Fibroblast of skin of abdomen (primary cell): ENCODE measurements around the gene TRPM5.

ENCODE experiments used
- DNase-seq: peaks from one replicate; pipeline ENCODE4 v3.0.0-alpha.2; 2013

Gene TRPM5

DNA sequence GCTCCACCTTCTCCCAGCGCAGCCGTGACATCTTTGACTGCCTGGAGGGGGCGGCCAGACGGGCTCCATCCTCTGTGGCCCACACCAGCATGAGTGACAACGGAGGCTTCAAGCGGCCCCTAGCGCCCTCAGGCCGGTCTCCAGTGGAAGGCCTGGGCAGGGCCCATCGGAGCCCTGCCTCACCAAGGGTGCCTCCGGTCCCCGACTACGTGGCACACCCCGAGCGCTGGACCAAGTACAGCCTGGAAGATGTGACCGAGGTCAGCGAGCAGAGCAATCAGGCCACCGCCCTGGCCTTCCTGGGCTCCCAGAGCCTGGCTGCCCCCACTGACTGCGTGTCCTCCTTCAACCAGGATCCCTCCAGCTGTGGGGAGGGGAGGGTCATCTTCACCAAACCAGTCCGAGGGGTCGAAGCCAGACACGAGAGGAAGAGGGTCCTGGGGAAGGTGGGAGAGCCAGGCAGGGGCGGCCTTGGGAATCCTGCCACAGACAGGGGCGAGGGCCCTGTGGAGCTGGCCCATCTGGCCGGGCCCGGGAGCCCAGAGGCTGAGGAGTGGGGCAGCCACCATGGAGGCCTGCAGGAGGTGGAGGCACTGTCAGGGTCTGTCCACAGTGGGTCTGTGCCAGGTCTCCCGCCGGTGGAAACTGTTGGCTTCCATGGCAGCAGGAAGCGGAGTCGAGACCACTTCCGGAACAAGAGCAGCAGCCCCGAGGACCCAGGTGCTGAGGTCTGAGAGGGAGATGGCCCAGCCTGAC, 41.2 kb downstream of the TRPM5 start:
- no peak for DNase-seq

DNA sequence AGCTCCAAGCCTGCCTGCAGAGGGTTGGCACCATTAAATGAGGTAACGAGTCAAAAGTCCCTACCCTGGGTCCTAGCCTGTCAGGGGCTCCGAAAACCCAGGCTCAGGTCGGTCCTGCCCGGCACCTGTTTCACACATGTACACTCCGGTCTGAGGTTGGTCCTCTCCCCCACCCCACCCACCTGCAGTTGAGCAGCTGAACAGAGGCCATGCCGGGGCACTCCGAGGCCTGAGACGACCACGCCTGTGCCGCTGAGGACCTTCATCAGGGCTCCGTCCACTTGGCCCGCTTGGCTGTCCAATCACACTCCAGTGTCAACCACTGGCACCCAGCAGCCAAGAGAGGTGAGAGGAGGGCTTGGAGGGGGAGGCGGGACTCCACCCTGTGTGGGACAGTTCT, 42.2 kb downstream of the TRPM5 start:
- DNase-seq = no peak

DNA sequence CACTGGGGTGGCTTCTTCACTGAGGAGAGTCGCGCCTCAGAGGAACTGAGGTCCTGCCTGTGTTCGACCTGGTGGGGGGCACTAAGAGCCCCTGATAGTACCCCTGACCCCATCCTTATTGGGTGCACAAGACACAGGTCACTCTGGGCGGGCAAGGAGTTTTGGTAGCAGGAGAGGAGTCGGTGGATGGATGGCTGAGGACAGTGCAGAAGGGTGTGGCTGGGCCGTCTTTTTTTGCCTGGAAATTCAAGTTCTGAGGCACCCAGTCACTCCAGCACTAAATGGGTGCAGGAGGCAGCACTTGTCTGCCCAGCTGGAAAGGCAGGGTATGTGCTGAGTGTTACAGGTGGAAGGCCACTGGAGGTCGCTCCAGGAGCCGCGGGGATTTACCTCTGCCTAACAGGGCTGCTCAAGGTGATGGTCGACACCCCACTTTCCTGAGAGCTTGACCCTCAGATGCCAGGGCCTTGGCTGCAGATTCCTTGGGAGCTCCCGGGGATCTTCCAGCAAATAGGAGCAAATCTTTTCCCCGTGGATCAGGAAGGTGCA, 42.8 kb downstream of the TRPM5 start:
- DNase-seq = no peak

DNA sequence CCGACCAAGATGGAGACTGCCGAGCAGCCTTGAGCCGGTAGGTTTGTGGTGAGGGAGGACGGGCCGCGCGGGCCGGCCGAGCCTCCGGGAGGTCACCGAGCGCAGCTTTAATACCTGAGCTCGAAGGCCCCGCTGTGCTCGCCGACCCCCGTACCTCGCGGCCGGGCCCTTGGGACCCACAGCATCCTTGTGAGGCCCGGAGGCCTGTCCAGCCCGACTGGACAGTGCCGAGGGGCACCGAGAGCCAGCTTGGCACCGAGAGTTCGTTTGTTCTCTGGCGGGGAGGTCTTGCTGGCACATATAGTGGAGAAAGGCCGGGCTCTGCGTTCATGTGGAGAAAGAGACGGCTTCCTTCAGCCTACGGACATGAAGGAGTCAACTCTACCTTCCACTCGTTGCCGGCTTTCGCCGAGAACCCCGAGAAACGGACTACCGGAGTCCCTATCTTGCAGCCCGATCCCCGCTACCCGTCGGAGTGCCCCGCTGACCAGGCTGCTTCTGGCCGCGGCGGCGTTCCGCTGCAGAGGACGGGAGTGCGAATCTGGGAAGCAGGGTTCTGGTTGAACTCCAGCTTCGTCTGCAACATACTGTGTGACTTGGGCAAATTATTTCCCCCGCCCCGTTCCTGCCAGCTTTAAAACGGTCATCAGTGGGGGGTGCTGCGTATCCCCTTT, 43.4 kb downstream of the TRPM5 start:
- no peak for DNase-seq

DNA sequence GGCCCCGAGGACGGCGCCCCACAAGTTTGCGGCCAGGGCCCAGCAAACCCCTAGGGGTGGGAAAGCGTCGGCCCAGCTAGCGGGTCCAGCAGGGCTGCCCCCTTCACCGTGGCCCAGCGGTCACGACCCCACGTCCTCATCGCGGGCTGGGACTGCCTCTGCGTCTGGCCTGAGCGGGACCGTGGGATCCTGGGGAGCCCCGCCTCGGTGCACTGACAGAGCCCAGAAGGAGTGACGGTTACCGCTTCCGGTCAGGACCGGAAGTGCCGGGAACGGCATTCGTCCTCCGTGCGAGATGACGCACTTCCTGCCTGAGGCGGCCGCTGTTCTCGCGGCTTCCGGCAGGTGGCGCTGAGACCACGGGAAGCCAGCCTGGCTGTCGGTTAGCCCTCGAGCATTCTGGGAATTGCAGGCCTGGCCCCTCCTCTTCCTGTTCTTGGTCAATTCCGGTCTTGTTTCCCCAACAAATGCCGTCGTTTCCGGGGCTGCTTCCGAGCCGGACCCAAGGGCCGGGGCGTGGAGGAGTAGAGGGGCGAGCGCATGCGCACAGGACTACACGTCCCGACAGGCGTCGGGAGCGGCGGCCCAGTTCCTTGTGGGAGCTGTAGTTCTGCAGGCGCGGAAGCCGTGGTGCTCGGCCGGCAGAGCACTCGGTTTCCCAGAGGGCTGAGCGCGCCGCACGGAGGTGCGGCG, 44.1 kb downstream of the TRPM5 start, which contains the start of gene TSSC4:
Gene TSSC4 (plus strand): TSS at position 682 of the 693 bp plus-strand sequence. CDS start 1,884 bp downstream, outside the sequence.
- peak; percentile 100 for DNase-seq

DNA sequence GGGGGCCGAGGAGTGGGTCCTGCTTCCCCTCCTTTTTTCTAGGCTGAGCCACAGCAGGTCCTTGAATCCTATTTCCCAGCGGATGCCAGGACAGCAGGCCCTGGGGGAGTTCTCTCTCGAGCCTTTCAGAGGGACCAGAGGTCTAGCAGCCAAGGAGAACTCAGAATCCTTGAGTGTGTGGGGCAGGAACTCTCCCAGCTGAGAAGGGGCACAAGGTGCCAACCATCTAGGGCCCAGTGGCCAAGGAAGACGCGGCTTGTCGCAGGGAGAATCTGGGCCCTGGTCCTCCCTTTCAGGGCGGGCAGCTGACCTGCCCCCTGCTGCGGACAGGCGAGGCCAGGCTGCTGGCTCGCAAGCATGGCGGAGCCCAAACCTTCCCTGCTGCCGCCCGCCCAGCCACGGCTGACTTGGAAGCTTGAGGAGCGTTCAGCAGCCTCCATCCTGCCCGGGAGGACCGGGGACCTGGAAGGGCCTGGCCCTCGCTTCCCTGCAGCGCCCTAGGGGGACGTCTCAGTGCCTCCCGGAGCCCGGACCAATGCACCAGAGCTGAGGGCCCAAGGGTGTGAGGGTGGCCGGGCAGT, 44.7 kb downstream of the TRPM5 start:
- no peak for DNase-seq

DNA sequence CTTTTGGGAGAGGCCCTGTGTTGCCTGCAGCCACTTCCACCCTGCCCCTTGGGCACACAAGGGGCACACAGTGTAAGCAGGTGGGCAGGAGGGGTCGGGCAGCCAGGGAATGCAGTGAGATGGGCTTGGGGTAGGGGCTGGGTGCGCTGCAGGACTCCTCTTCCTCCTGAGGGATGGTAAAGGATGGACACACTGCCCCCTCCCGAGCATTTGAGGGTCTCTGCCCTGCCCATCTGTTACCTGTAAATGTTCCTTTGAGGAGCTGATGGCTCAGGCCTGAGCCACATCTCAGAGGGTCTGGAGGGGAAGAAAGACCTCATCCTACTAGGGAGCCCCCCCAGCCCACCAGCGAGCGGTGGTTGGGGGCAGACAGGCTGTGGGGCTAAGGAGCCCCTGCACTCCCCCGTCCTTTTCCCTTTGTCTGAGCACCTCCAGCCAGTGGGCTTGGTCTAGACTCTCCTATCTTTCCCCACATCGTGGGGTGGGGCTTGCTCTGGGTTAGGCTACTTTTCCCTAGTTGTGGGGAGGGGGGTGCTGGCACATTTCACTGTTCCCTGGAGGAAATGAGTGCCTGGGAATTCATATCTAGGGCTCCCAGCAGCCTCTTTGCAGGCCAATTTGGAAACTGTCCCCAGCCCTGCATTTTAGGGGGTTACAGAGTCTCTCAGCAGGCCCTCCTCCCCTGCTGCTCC, 45.5 kb downstream of the TRPM5 start:
- no peak for DNase-seq

DNA sequence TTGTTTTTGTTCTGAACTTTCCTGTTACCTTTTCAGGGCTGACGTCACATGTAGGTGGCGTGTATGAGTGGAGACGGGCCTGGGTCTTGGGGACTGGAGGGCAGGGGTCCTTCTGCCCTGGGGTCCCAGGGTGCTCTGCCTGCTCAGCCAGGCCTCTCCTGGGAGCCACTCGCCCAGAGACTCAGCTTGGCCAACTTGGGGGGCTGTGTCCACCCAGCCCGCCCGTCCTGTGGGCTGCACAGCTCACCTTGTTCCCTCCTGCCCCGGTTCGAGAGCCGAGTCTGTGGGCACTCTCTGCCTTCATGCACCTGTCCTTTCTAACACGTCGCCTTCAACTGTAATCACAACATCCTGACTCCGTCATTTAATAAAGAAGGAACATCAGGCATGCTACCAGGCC, 47.3 kb downstream of the TRPM5 start:
- DNase-seq = no peak

DNA sequence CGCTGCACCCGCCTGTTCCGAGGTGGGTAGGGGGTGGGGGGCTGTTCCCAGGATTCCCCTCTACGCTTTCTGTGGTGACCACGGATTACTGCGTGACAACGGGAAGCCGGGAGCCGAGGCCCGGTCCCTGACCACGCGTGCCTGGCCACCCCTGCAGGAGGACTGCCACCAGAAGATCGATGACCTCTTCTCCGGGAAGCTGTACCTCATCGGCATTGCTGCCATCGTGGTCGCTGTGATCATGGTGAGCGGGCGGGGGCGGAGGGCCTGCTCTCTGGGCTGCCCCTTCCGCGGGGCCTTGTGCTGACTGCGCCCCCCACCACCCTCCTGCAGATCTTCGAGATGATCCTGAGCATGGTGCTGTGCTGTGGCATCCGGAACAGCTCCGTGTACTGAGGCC, 47.8 kb downstream of the TRPM5 start:
- DNase-seq = no peak

DNA sequence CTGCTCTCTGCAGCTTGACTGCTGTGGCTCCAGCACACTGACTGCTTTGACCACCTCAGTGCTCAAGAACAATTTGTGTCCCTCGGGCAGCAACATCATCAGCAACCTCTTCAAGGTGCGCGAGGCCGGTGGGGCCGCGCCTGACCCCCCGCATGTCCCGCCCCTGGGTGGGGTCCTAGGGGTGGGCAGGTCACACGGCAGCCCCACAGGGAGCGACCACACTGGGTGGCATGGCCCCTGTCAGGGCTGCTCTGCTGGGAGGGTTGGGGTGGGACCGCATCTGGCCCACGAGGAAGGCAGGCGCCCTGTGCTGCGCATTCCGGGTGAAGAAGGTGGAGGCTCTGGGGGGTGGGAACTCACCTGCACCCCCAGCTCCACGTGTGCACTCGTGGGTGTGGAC, 48.5 kb downstream of the TRPM5 start:
- no peak for DNase-seq

DNA sequence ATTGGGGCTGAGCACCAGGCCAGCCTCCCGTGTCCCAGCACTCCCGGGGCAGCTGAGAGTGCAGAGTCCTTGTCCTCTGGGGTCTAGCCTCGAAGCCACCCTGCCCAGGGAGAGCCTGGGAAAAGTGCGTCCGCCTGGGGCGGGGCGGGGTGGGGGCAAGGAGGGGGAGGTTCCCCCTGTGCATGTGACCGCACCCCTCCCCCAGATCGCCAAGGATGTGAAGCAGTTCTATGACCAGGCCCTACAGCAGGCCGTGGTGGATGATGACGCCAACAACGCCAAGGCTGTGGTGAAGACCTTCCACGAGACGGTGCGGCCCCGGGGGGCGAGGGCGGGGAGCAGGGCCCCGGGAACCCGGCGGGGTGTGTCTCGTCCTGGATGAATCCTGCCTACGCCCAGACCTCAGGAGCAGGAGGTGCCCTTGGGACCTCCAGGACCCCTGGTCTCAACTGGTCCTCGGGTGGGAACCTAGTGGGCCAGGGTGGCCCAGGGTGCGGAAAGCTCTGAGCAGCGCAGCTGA, 49.0 kb downstream of the TRPM5 start:
- DNase-seq = no peak

DNA sequence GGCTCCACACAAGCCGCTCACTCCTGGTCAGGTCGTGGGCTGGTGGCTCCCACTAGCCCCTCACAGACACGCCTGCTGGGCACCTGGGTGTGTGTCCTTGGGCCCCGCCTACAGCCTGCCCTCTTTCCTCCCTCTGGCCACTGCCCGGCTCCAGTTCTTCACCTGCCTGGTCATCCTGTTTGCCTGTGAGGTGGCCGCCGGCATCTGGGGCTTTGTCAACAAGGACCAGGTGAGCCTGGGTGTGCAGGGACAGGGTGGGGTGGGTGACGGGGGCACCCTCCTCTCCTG, 49.6 kb downstream of the TRPM5 start:
- no peak for DNase-seq
